COLO668 (cell line): ENCODE results near the gene KIAA1958.

Source experiments
- DNase-seq: peaks from one replicate; lab custom pipeline; 2025; ENCODE audit not compliant: unreplicated experiment; lab: John Stamatoyannopoulos, UW

The KIAA1958 gene

GRCh38 chr9:112717661-112718331 lies 231.2 kb downstream of the KIAA1958 start, which contains the start of gene INIP:
Gene INIP, minus strand, starts transcription at chr9:112718117. Its CDS starts 1,632 bp downstream, at chr9:112716485.
- peak; percentile 97 for DNase-seq
